ENCODE measurements around the gene TRIM26.
"Not testable (repeated sequence)": the region's sequence is repeated elsewhere in the genome, so short reads cannot be mapped to it uniquely, and the experiment has no call there.

The TRIM26 gene

GRCh38 chr6:30238178-30238795 is 25.1 kb upstream of the TRIM26 start:
- DNase-seq (ENCODE audit: low read depth), result peak; percentile 38
- TF ChIP-seq CTCF (IDR thresholded peaks at IDR 0.05; ENCODE audit: low read length, missing control alignments), result peak; percentile 48

GRCh38 chr6:30234356-30234755 is 21.1 kb upstream of the TRIM26 start:
- DNase-seq (ENCODE audit: low read depth), result peak; percentile 34
- no peak for TF ChIP-seq CTCF (IDR thresholded peaks at IDR 0.05; ENCODE audit: low read length, missing control alignments)
- H3K4me3 ChIP-seq (replicated peaks; ENCODE audit: low read depth, low read length), result no peak overlapping the region

More at GRCh38 chr6:30238178-30238795, 25.1 kb upstream of the TRIM26 start:
- H3K4me3 ChIP-seq (replicated peaks; ENCODE audit: low read depth, low read length), result no peak overlapping the region

GRCh38 chr6:30231067-30231466 is 17.9 kb upstream of the TRIM26 start:
- H3K4me3 ChIP-seq (replicated peaks; ENCODE audit: low read depth, low read length), result no peak overlapping the region
- DNase-seq (ENCODE audit: low read depth), result no peak
- TF ChIP-seq CTCF (IDR thresholded peaks at IDR 0.05; ENCODE audit: low read length, missing control alignments), result no peak

- DNase-seq (ENCODE audit: low read depth), result no peak
- H3K4me3 ChIP-seq (replicated peaks; ENCODE audit: low read depth, low read length), result no peak overlapping the region
- TF ChIP-seq CTCF (IDR thresholded peaks at IDR 0.05; ENCODE audit: low read length, missing control alignments), result no peak
These were observed 14.7 kb upstream of the TRIM26 start for GRCh38 chr6:30227763-30228487.

GRCh38 chr6:30227242-30227722 is 14.1 kb upstream of the TRIM26 start:
- no peak overlapping the region for H3K4me3 ChIP-seq (replicated peaks; ENCODE audit: low read depth, low read length)
- TF ChIP-seq CTCF (IDR thresholded peaks at IDR 0.05; ENCODE audit: low read length, missing control alignments), result no peak
- DNase-seq (ENCODE audit: low read depth), result no peak

GRCh38 chr6:30223339-30223738 is 10.1 kb upstream of the TRIM26 start:
- no peak for TF ChIP-seq CTCF (IDR thresholded peaks at IDR 0.05; ENCODE audit: low read length, missing control alignments)
- no peak overlapping the region for H3K4me3 ChIP-seq (replicated peaks; ENCODE audit: low read depth, low read length)
- no peak for DNase-seq (ENCODE audit: low read depth)

- DNase-seq (ENCODE audit: low read depth); H3K4me3 ChIP-seq (replicated peaks; ENCODE audit: low read depth, low read length): not testable (repeated sequence)
These were observed 8.8 kb upstream of the TRIM26 start for GRCh38 chr6:30221956-30222355.

- not testable (repeated sequence) for DNase-seq (ENCODE audit: low read depth); H3K4me3 ChIP-seq (replicated peaks; ENCODE audit: low read depth, low read length)
These were observed 8.2 kb upstream of the TRIM26 start for GRCh38 chr6:30221395-30221794.
